ENCODE measurements around the gene VOPP1.

- TF ChIP-seq CTCF (IDR thresholded peaks at IDR 0.05) (no peak), POLR2A (IDR thresholded peaks at IDR 0.05) (no peak)
Measured at GRCh38 chr7:55575733-55576132, 3.4 kb upstream of the VOPP1 start.
